Suprapubic skin (tissue), 4 donors: Measurements from ENCODE around the gene ERN2. TPM values are rescaled to one million over a fixed set of nuclear protein-coding genes. Genes with fewer than 3 reads are reported as not detected.

Experiments
- DNase-seq, 2 donors: peaks; one replicate each; pipeline ENCODE4 v3.0.0-alpha.2; 2019; ENCODE audit warnings: low spot score in 2 of 2
- H3K27ac ChIP-seq: fragments of 200-600 bp; sonication (generic); one replicate; pipeline ENCODE4 v1.5.1; 2019
- H3K27me3 ChIP-seq: fragments of 200-600 bp; sonication (generic); one replicate; pipeline ENCODE4 v1.5.1; 2019
- H3K36me3 ChIP-seq: fragments of 200-600 bp; sonication (generic); one replicate; pipeline ENCODE4 v1.5.1; 2019
- H3K4me1 ChIP-seq: fragments of 200-600 bp; sonication (generic); one replicate; pipeline ENCODE4 v1.5.1; 2019
- H3K4me3 ChIP-seq: fragments of 200-600 bp; sonication (generic); one replicate; pipeline ENCODE4 v1.5.1; 2019; ENCODE audit warnings: mild to moderate bottlenecking
- H3K9me3 ChIP-seq: fragments of 200-600 bp; sonication (generic); one replicate; pipeline ENCODE4 v1.5.1; 2019
- EP300 ChIP-seq: sonication (generic); formaldehyde crosslinking; IDR thresholded peaks from one replicate; pipeline ENCODE4 v1.6.1; 2017; ENCODE audit warnings: antibody characterized with exemption
- POLR2A ChIP-seq, 2 donors: fragments of 450-650 bp; IDR thresholded peaks; one replicate each; pipeline ENCODE4 v1.6.1; 2017; ENCODE audit warnings: antibody characterized with exemption in 2 of 2, mild to moderate bottlenecking in 2 of 2, moderate library complexity in 2 of 2
- POLR2AphosphoS5 ChIP-seq, 3 donors: sonication (generic); formaldehyde crosslinking; IDR thresholded peaks; one replicate each; pipeline ENCODE4 v1.6.1; 2017; ENCODE audit warnings: antibody characterized with exemption in 3 of 3
- WGBS: methylation state at CpG from one replicate; pipeline ENCODE4 v1.1.5; 2018; 5-methylcytosine and 5-hydroxymethylcytosine counted together
- total RNA-seq, 4 donors: library from RNA; depleted of rRNA; stranded (reverse); fragments of >200 nt; gene quantifications; one replicate each; pipeline ENCODE4 v1.1.0, GENCODE V29; 2016
- TF ChIP-seq, protein P1 (sequence below), 2 donors: fragments of 200-600 bp in 1 of 2; fragments of 450-650 bp in 1 of 2; sonication (generic) in 1 of 2; IDR thresholded peaks; one replicate each; pipeline ENCODE4 v1.5.1; 2016 to 2019; ENCODE audit warnings: antibody characterized with exemption in 2 of 2, mild to moderate bottlenecking in 1 of 2, moderate library complexity in 1 of 2

The ERN2 gene
- 1 to 10 TPM in 1 of 4 donors, under 1 TPM in 3; 0.32 to 2.8 (median 0.79) TPM for total RNA-seq

- no peak for TF ChIP-seq POLR2AphosphoS5 (IDR thresholded peaks at IDR 0.05)
- TF ChIP-seq POLR2A (IDR thresholded peaks at IDR 0.05), result no peak
- TF ChIP-seq, protein P1, sequence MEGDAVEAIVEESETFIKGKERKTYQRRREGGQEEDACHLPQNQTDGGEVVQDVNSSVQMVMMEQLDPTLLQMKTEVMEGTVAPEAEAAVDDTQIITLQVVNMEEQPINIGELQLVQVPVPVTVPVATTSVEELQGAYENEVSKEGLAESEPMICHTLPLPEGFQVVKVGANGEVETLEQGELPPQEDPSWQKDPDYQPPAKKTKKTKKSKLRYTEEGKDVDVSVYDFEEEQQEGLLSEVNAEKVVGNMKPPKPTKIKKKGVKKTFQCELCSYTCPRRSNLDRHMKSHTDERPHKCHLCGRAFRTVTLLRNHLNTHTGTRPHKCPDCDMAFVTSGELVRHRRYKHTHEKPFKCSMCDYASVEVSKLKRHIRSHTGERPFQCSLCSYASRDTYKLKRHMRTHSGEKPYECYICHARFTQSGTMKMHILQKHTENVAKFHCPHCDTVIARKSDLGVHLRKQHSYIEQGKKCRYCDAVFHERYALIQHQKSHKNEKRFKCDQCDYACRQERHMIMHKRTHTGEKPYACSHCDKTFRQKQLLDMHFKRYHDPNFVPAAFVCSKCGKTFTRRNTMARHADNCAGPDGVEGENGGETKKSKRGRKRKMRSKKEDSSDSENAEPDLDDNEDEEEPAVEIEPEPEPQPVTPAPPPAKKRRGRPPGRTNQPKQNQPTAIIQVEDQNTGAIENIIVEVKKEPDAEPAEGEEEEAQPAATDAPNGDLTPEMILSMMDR (IDR thresholded peaks at IDR 0.05), result no peak
- no peak for TF ChIP-seq EP300
- Histone ChIP-seq H3K27me3 (peaks cover 37% of the 10 kb centered on the region), H3K27ac (no peak within 1 kb of the TSS), H3K36me3 (no peaks in the 10 kb centered on the region), H3K4me1 (peaks cover 3% of the 10 kb centered on the region), H3K4me3 (peak within 1 kb of the TSS; percentile 12), H3K9me3 (no peaks in the 10 kb centered on the region)
- WGBS, result no CpG with 5 or more reads among the region's 37 CpGs
- DNase-seq, result peak in 1 of 2 donors; percentile 70
These were observed at the start of gene ERN2 for GRCh38 chr16:23712976-23713375. ERN2 (minus strand) TSS chr16:23713222; CDS start chr16:23713187, 35 bp downstream.

DNA sequence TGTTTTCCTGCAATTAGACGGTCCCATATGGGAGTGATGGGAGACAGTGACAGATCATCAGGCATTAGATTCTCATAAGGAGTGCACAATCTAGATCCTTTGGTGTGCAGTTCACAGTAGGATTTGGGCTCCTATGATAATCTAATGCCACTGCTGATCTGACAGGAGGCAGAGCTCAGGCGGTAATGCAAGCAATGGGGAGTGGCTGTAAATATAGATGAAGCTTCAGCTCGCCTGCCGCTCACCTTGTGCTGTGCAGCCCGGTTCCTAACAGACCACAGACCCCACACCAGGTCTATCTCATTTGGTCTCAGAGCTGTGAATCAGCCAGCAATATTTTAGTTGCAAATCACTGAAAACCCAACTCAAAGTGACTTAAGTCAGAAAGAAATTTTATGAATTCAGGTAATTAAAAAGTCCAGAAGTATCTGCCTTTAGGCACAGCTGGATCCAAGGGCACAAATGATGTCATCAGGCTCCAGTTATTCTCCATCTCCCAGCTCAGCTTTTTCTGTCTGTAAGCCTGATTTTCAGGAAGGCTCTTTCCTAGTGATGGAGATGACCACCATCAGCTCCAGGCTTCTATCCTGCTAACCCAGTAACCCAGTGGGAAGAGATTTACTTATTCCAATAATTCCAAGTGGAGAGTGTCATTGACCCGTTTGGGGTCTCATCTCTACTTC, 45.1 kb upstream of the ERN2 start:
- TF ChIP-seq, protein P1 (IDR thresholded peaks at IDR 0.05), result no peak
- TF ChIP-seq POLR2A (IDR thresholded peaks at IDR 0.05), result no peak
- TF ChIP-seq POLR2AphosphoS5 (IDR thresholded peaks at IDR 0.05), result no peak
- no peak for TF ChIP-seq EP300
- peaks cover 10% of the 10 kb centered on the region for H3K4me1 ChIP-seq

DNA sequence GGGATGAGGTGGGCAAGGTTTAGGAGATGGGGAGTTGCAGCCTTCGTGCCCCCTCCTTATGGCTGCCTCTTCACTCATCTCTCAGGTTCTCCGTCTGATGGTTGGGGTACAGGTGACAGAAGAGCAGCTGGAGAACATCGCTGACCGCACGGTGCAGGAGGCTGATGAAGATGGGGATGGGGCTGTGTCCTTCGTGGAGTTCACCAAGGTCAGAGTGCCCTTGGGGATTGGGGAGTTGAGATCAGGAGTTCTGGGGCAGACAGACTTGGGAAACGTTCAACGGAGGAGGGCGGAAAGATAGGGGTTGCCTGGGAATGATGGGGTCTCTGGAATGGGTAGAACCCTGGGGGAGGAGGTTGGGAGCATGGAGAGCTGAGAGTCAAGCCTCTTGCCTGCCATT, 44.1 kb upstream of the ERN2 start:
- Histone ChIP-seq H3K4me3 (no peak overlapping the region), H3K27ac (no peak overlapping the region), H3K36me3 (no peaks in the 10 kb centered on the region), H3K27me3 (peaks cover 31% of the 10 kb centered on the region), H3K9me3 (no peaks in the 10 kb centered on the region), H3K4me1 (peaks cover 10% of the 10 kb centered on the region)
- WGBS, result 83% methylated on average over 9 of the region's 9 CpGs
- no peak for TF ChIP-seq POLR2AphosphoS5 (IDR thresholded peaks at IDR 0.05)
- TF ChIP-seq, protein P1 (IDR thresholded peaks at IDR 0.05), result no peak
- no peak for TF ChIP-seq POLR2A (IDR thresholded peaks at IDR 0.05)
- no peak for TF ChIP-seq EP300
- DNase-seq, result no peak

More for the DNA sequence above, 45.1 kb upstream of the ERN2 start:
- Histone ChIP-seq H3K9me3 (no peaks in the 10 kb centered on the region), H3K4me3 (no peak overlapping the region), H3K36me3 (no peaks in the 10 kb centered on the region), H3K27me3 (peaks cover 30% of the 10 kb centered on the region), H3K27ac (no peak overlapping the region)
- DNase-seq, result no peak
- 87% methylated on average over 6 of the region's 6 CpGs for WGBS

- Histone ChIP-seq H3K4me1 (peaks cover 10% of the 10 kb centered on the region), H3K27ac (peak overlapping the region; percentile 2), H3K27me3 (peaks cover 33% of the 10 kb centered on the region), H3K9me3 (no peaks in the 10 kb centered on the region), H3K36me3 (no peaks in the 10 kb centered on the region), H3K4me3 (peak overlapping the region; percentile 37)
- WGBS, result 38% methylated on average over 13 of the region's 15 CpGs
- DNase-seq, result no peak
- TF ChIP-seq POLR2A (IDR thresholded peaks at IDR 0.05), result no peak
- TF ChIP-seq, protein P1 (IDR thresholded peaks at IDR 0.05), result no peak
- TF ChIP-seq POLR2AphosphoS5 (IDR thresholded peaks at IDR 0.05), result no peak
- TF ChIP-seq EP300, result no peak
These were observed 42.4 kb upstream of the ERN2 start for GRCh38 chr16:23755484-23755809.

DNA sequence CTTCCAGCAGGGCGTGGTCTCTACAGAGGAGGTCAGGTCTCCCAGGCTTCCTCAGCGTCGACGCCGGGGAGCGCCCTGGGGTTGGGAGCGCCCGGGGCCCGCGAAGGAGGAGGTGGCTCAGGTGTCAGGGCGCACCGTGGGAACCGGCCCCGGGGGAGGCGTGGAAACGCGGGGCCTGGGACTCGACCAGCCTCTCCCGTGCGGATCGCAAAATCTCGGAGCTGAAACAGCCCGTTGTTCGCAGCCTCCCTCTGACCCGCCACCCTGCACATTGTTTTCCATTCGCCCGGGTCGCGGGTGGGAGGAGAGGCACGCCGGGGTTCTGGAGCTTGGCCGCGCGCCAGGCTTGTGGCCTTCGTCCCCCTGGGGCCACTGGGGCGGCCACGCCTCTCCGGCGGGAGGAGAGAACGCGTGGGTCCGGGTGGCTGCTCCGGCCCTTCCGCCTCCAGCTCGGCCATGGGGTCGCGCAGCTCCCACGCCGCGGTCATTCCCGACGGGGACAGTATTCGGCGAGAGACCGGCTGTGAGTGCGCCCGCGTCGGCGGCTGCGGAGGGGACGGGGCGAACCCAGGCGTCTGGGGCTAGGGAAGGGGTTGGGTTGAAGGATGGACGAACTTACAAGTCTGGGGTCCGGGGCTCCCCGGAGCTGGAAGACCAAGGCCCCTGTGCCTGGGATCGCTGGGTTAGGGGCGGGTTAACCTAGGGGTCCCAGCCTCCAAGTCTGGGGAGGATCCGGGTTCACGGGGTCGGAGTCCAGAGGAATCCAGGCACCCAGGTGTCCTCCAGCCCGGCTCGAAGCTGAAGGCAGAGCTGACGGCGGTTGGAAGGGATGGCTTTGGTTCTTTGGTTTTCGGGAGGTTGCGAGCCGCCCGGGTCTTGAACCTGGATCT, 41.8 kb upstream of the ERN2 start, which contains the start of gene CHP2:
Gene CHP2, plus strand, starts transcription at position 433 of the 890 bp plus-strand sequence. Its CDS starts 24 bp downstream, at position 457.
- peaks cover 33% of the 10 kb centered on the region for H3K27me3 ChIP-seq

More for the DNA sequence above, 41.8 kb upstream of the ERN2 start, which contains the start of gene CHP2:
- H3K27ac ChIP-seq, result peak within 1 kb of the TSS; percentile 2
- DNase-seq, result no peak
- 3% methylated on average over 12 of the region's 80 CpGs for WGBS
- H3K9me3 ChIP-seq, result no peaks in the 10 kb centered on the region
- peak within 1 kb of the TSS; percentile 37 for H3K4me3 ChIP-seq
- no peak for TF ChIP-seq EP300
- TF ChIP-seq, protein P1 (IDR thresholded peaks at IDR 0.05), result no peak
- peaks cover 10% of the 10 kb centered on the region for H3K4me1 ChIP-seq
- no peaks in the 10 kb centered on the region for H3K36me3 ChIP-seq
